ENCODE measurements around the gene PRKAB1. TPM values are rescaled to one million over a fixed set of nuclear protein-coding genes. Genes with fewer than 3 reads are reported as not detected.

The PRKAB1 gene
- total RNA-seq, 2 donors from 2014 or later = 9.3 to 10.9 TPM

- Histone ChIP-seq H3K9me3 (no peaks in the 10 kb centered on the region), H3K36me3 (peaks cover 85% of the 10 kb centered on the region), H3K27ac (no peak overlapping the region), H3K27me3 (no peaks in the 10 kb centered on the region), H3K4me1 (peaks cover 0 to 20% of the 10 kb centered on the region in 2 donors), H3K4me3 (no peak overlapping the region)
- TF ChIP-seq, protein P1, sequence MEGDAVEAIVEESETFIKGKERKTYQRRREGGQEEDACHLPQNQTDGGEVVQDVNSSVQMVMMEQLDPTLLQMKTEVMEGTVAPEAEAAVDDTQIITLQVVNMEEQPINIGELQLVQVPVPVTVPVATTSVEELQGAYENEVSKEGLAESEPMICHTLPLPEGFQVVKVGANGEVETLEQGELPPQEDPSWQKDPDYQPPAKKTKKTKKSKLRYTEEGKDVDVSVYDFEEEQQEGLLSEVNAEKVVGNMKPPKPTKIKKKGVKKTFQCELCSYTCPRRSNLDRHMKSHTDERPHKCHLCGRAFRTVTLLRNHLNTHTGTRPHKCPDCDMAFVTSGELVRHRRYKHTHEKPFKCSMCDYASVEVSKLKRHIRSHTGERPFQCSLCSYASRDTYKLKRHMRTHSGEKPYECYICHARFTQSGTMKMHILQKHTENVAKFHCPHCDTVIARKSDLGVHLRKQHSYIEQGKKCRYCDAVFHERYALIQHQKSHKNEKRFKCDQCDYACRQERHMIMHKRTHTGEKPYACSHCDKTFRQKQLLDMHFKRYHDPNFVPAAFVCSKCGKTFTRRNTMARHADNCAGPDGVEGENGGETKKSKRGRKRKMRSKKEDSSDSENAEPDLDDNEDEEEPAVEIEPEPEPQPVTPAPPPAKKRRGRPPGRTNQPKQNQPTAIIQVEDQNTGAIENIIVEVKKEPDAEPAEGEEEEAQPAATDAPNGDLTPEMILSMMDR (IDR thresholded peaks at IDR 0.05) = no peak
- no peak for DNase-seq (ENCODE audit: low spot score)
Measured at GRCh38 chr12:119678459-119678858, 10.5 kb downstream of the PRKAB1 start.

GRCh38 chr12:119679081-119679480 is 11.1 kb downstream of the PRKAB1 start:
- peaks cover 79% of the 10 kb centered on the region for H3K36me3 ChIP-seq
- no peak overlapping the region for H3K4me3 ChIP-seq
- DNase-seq (ENCODE audit: low spot score) = no peak
- TF ChIP-seq, protein P1 (IDR thresholded peaks at IDR 0.05) = no peak
- H3K27ac ChIP-seq = no peak overlapping the region
- peaks cover 0 to 20% of the 10 kb centered on the region in 2 donors for H3K4me1 ChIP-seq
- H3K9me3 ChIP-seq = no peaks in the 10 kb centered on the region
- H3K27me3 ChIP-seq = no peaks in the 10 kb centered on the region

- TF ChIP-seq, protein P1 (IDR thresholded peaks at IDR 0.05) = no peak
- H3K27me3 ChIP-seq = no peaks in the 10 kb centered on the region
- no peak overlapping the region for H3K4me3 ChIP-seq
- H3K9me3 ChIP-seq = no peaks in the 10 kb centered on the region
- H3K27ac ChIP-seq = no peak overlapping the region
- peaks cover 0 to 17% of the 10 kb centered on the region in 2 donors for H3K4me1 ChIP-seq
- no peak for DNase-seq (ENCODE audit: low spot score)
- peaks cover 75% of the 10 kb centered on the region for H3K36me3 ChIP-seq
Measured at GRCh38 chr12:119679490-119679889, 11.6 kb downstream of the PRKAB1 start.

GRCh38 chr12:119681111-119681510 is 13.2 kb downstream of the PRKAB1 start:
- Histone ChIP-seq H3K4me1 (peaks cover 0 to 11% of the 10 kb centered on the region in 2 donors), H3K36me3 (peaks cover 58% of the 10 kb centered on the region), H3K4me3 (no peak overlapping the region), H3K9me3 (no peaks in the 10 kb centered on the region), H3K27me3 (no peaks in the 10 kb centered on the region), H3K27ac (no peak overlapping the region)
- TF ChIP-seq, protein P1 (IDR thresholded peaks at IDR 0.05) = no peak
- DNase-seq (ENCODE audit: low spot score) = no peak

DNA sequence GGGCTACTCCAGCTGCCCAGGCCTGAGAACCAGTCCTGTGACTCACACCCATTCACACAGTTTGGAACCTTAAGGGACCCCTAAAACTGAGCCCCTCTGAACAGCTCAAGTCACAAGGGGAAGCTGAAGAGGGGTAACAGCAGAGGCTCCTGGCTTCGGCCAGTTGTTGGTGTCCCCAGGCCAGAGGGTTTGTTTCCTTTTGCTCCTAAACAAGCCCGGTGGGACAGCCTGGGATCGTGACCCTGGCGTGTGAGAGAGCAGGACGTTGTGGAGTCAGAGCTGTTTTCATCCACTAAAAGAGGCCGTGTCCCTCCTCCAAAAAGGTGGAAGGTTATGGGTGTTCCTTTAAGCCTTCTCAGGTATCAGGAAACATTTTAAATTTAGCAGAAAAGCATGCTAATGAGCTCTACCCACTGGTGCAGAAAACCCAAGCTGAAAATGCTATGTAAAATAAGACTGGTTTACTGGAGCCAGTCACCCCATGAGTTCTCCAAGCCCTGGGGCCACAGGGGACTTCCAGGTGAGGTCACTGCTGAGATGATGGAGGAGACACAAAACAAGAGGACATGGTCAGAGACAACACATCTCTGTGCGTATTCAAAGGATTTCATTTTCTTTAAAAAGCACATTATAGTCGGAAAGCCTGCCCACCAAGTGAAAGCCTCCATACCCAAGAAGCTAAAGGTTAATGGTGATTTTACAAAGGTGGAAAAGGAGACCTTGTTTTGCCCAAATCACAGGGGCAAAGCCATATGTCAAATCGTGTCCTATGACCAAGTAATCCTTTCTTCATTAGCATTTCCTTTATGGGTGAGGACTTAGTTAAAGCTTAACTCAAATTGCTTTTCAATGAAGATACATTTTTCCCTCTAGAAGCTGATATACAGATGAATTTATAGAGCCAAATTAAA is 14.1 kb downstream of the PRKAB1 start:
- no peak for DNase-seq (ENCODE audit: low spot score)
- Histone ChIP-seq H3K4me3 (no peak overlapping the region), H3K36me3 (peaks cover 50% of the 10 kb centered on the region), H3K9me3 (no peaks in the 10 kb centered on the region), H3K27ac (peak overlapping the region in 1 of 2 donors; percentile 18), H3K4me1 (peaks cover 0 to 11% of the 10 kb centered on the region in 2 donors), H3K27me3 (no peaks in the 10 kb centered on the region)
- TF ChIP-seq, protein P1 (IDR thresholded peaks at IDR 0.05) = no peak
